Measurements from ENCODE around the gene CENPX. TPM values are rescaled to one million over a fixed set of nuclear protein-coding genes. Genes with fewer than 3 reads are reported as not detected.
A peak's percentile ranks its signal among the peaks of the same experiment; 100 is the strongest.

The CENPX gene
- total and polyA plus RNA-seq, 2 of the 13 experiments (the other 11 are each of a cell fraction or from before 2014, with no cell fraction given), result 92.7 to 170 TPM

GRCh38 chr17:81977211-81977808 lies 45.4 kb downstream of the CENPX start, which contains the start of gene ASPSCR1 (continued):
- TF ChIP-seq HNRNPH1 (optimal IDR thresholded peaks at IDR 0.05; ENCODE audit: low read depth, low read length) (no peak), REXO4 (CRISPR knock-in tag; IDR thresholded peaks at IDR 0.05; ENCODE audit: borderline replicate concordance) (no peak), DNMT1 (CRISPR knock-in tag; IDR thresholded peaks at IDR 0.05) (0 out of 2 replicates have a peak, but pooled peaks have one; percentile 24), ZNF605 (CRISPR knock-in tag; IDR thresholded peaks at IDR 0.05) (no peak), ZNF614 (CRISPR knock-in tag; IDR thresholded peaks at IDR 0.05; ENCODE audit: borderline replicate concordance) (peak; percentile 75; the same call in 1 of the 2 replicates), DMAP1 (CRISPR knock-in tag; IDR thresholded peaks at IDR 0.05) (peak; percentile 97), ZBTB2 (CRISPR knock-in tag; IDR thresholded peaks at IDR 0.05; ENCODE audit: low read depth) (peak; percentile 96), PAWR (CRISPR knock-in tag; IDR thresholded peaks at IDR 0.05; ENCODE audit: borderline replicate concordance) (no peak), IKZF4 (CRISPR knock-in tag; IDR thresholded peaks at IDR 0.05; ENCODE audit: borderline replicate concordance, low read depth, not compliant biosample characterization) (no peak), TEAD2 (CRISPR knock-in tag; IDR thresholded peaks at IDR 0.05) (no peak), XBP1 (CRISPR knock-in tag; IDR thresholded peaks at IDR 0.05) (peak; percentile 41; the same call in 1 of the 2 replicates), KDM1A (CRISPR knock-in tag; IDR thresholded peaks at IDR 0.05) (no peak), ZFYVE20 (CRISPR knock-in tag; IDR thresholded peaks at IDR 0.05; ENCODE audit: borderline replicate concordance, low read depth) (no peak), ZNF432 (CRISPR knock-in tag; IDR thresholded peaks at IDR 0.05; ENCODE audit: borderline replicate concordance) (no peak), AKAP8 (CRISPR knock-in tag; IDR thresholded peaks at IDR 0.05) (peak; percentile 78; the same call in 1 of the 2 replicates), SNAPC2 (CRISPR knock-in tag; IDR thresholded peaks at IDR 0.05) (peak; percentile 90; the same call in 1 of the 2 replicates), ZNF674 (CRISPR knock-in tag; IDR thresholded peaks at IDR 0.05; ENCODE audit: low read depth) (peak; percentile 88), EED (CRISPR knock-in tag; IDR thresholded peaks at IDR 0.05) (peak; percentile 51; the same call in 1 of the 2 replicates), ZNF121 (CRISPR knock-in tag; IDR thresholded peaks at IDR 0.05) (peak; percentile 54; the same call in 1 of the 2 replicates), CHD2 (IDR thresholded peaks at IDR 0.05; ENCODE audit: low read depth, low read length) (no peak), ZNF143 (CRISPR knock-in tag; IDR thresholded peaks at IDR 0.05) (0 out of 2 replicates have a peak, but pooled peaks have one; percentile 31), ZNF619 (CRISPR knock-in tag; IDR thresholded peaks at IDR 0.05) (no peak), GLMP (CRISPR knock-in tag; IDR thresholded peaks at IDR 0.05; ENCODE audit: borderline replicate concordance) (no peak), MED13 (CRISPR knock-in tag; IDR thresholded peaks at IDR 0.05) (no peak), NR3C1 (CRISPR knock-in tag; IDR thresholded peaks at IDR 0.05) (no peak), ZC3H13 (CRISPR knock-in tag; IDR thresholded peaks at IDR 0.05) (no peak), ZBTB46 (CRISPR knock-in tag; IDR thresholded peaks at IDR 0.05; ENCODE audit: borderline replicate concordance) (no peak)
- TF ChIP-seq, protein P1, sequence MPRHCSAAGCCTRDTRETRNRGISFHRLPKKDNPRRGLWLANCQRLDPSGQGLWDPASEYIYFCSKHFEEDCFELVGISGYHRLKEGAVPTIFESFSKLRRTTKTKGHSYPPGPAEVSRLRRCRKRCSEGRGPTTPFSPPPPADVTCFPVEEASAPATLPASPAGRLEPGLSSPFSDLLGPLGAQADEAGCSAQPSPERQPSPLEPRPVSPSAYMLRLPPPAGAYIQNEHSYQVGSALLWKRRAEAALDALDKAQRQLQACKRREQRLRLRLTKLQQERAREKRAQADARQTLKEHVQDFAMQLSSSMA (CRISPR knock-in tag; IDR thresholded peaks at IDR 0.05), result peak; percentile 98

All from HepG2 (cell line).